Measurements from ENCODE around the gene NECAB2.

The NECAB2 gene

DNA sequence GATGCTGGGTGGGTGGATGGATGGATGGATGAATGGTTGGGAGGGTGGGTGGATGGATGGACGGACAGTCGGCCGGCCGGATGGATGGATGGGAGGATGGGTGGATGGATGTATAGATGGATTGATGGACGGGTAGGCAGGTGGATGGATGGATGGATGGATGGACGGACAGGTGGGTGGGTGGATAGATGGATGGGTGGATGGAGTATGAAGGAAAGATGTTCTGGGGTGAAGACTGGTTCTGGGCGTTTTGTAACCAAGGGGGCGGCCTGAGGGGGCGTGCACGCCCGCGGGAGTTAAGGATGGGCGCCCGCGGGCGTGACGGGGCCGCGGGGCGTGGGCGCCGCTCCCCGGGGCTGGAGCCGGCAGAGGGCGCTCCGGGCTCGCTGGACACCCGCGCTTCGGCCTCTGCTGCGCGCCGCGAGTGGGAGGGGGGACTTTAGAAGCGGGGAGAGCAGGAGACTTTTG lies at the start of gene NECAB2:
Gene NECAB2 (plus strand): TSS at position 407 of the 468 bp plus-strand sequence. CDS start 405 bp downstream, outside the sequence.
- DNase-seq = peak; percentile 69

- DNase-seq = no peak
Observed at GRCh38 chr16:83920894-83921491, 47.1 kb upstream of the NECAB2 start.

GRCh38 chr16:83923581-83924365 lies 44.3 kb upstream of the NECAB2 start:
- DNase-seq = no peak

DNA sequence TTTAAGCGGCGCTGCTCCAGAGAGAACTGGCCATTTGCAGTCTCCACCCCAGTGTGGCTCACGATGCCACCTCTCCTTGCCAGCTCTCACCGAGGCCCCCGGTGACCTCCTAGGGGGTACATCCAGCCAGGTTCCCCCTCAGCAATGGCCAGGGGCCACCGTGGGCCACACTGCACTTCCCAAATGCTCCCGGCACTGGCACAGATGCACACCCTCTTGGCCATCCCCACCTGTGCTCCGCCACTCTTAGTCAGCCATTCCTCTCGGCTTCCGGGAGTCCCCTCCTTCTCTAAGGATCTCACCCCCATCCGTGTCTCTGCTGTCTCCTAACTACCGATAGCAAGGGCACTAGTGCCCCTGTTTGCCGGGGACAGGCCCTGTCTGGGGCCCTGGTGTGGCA lies 43.4 kb upstream of the NECAB2 start:
- no peak for DNase-seq

DNA sequence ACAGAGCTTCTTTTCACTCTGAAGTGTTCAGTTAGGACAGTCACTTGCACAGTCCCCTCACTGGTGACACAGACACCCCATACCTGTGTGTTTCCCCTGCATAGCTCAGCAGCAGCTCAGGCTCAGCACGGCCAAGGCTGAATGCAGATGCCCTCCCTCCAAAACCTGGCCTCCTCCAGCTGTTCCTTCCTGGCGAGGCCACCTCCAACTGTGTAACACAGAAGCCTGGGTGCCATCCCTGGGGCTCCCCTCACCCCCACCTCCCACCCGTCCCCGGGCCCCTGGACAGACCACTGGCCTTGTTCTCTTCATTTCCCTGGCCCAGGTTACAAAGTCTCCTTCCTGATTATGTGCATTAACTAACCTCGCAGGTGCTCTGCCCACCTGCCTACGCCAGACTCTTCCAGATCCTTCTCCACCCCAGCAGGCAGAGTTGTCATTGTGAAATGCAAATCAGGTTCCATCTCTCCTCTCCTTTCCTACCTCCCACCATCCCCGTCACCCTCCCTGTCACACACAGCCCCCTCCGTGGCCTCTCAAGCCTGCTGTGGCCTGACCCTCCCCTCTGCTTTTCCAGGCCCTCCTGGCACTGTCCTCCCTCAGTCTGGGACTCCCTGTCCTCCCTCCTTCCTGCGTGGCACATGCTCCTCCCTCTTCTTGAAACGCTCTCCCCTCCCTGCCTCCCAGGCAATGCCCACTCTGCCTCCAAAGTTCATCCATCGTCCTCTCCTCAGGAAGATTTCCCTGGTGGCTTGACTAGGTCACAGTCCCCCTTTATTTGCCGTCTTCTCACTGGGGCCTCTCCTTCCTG lies 42.7 kb upstream of the NECAB2 start:
- no peak for DNase-seq

DNA sequence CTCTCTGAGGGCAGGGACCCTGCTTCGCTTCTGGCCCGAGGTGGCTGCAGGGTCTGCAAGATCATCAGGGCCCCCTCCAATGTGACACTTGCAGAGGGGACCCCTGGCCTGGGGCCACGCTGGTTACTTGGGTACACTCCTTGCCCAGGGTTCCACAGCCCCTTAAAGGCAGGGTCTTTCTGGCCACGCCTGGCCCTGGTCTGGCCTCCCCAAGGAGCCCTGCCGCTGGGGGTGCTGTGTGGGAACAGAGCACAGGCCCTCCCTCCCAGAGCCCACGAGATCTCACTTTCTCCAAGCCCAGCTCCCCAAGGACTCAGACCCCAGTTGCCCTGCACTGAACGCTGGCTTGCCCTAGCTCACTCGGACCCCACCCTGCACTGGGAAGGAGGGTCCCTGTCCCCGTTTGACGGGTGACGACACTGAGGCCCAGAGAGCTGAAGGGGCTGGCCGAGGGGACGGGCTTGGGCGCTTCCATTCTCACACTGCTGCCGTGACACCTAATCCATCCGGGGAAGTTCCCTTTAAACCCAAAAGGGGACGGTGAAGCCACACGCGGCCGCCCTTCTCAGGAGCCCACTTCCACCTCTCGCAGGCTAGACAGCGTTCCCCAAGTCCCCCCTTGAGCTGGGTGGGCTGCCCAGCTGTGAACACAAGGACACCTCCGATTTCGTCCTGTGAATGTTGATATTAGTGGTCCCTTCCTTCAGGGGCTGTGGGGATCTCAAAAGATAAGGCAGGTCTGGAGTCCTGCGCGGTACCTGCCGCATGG lies 41.9 kb upstream of the NECAB2 start:
- no peak for DNase-seq

DNA sequence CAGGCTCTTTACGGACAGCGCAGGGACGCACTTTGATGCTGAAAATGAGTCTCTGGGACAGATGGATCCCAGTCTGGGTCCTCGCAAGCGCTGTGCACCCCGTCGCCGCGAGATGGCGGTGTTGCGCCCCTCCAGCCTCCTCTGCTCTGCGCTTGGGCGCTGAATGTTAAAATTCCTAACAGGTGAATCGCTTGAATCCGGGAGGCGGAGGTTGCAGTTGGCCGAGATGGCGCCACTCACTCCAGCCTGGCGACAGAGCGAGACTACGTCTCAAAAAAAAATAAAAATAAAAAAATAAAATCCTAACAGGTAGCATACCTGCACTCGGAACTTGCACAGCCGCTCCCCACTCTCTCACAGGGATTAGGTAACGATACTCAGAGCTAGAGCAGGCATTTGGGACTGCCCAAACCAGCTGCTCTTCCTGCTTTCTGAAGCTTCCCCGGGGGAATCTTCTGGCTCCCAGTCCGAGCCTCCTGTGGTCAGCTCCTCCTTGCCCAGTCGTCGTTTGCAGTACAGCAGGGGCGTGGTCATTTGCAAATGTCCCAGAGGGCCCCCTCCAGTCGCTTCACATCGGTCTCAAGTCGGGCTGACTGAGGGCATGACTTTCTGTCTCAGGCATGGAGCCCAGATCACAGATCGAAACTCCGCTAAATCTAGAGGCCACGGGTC lies 41.2 kb upstream of the NECAB2 start:
- DNase-seq = peak; percentile 65

DNA sequence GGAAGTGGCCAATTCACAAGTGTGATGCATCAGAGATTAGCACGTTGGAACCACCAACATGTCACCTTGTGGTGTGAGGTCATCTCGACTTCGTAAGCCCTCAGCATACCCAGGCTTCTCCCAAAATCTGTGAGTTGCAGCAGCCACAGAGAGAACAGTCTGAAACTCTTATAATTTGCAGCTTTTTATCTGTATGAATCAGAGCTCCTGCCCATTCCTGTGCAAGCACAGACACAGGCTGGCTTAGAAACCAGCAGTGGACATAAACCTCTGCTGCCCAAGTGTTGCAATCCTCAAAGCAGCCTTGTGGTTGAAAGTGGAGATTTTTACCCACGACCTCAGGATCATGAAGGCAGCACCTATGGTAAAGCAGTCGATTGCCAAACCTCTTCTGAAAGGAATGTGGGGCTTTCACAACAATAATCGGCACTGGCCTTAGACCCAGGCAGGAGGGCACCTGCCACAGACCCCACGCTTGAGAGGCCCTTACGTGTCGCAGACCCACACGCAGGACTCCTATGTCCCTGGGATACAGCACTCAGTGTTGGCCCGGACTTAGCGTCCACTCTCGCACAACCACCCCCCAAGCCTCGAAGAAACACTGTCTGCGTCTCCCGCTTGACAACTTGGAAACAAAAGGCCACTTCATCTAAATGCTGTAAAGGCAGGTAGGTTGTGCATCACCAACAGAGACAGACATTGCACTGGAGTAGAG lies 39.5 kb upstream of the NECAB2 start:
- no peak for DNase-seq

DNA sequence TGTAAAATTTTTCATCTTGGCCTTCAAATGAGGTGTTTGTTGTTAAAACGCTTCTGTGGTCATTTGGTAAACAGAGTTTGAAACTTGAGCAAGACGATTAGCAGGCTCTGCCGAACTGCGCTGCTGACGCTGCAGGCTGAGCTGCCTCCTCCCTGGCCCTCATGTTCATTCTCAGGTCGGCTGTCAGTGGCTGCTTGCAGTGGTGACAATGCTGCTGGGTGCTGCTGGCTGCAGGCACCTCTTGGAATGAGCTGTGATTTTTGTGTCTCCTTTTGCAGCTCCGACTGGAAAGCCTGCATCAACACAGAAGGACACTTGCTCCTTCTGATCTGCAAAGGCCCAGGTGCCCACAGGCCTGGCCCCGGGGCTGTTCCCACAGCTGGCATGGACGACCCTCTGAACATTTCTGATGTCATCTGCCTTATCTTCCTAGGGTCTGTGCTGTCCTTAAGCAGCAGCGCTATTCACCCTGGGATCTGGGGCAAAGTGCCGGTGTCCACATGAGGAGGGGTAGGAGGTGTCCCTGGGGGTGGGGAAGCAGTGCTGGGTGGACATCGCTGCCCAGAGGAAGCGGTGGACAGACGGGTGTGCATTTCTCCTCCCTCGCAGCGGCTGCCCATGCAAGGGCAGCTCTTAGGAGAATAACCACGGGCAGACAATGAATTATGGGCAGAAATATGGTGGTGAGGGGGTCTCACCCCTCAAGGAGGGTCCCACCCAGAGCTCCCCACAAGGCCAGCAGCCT lies 38.1 kb upstream of the NECAB2 start:
- DNase-seq = no peak

DNA sequence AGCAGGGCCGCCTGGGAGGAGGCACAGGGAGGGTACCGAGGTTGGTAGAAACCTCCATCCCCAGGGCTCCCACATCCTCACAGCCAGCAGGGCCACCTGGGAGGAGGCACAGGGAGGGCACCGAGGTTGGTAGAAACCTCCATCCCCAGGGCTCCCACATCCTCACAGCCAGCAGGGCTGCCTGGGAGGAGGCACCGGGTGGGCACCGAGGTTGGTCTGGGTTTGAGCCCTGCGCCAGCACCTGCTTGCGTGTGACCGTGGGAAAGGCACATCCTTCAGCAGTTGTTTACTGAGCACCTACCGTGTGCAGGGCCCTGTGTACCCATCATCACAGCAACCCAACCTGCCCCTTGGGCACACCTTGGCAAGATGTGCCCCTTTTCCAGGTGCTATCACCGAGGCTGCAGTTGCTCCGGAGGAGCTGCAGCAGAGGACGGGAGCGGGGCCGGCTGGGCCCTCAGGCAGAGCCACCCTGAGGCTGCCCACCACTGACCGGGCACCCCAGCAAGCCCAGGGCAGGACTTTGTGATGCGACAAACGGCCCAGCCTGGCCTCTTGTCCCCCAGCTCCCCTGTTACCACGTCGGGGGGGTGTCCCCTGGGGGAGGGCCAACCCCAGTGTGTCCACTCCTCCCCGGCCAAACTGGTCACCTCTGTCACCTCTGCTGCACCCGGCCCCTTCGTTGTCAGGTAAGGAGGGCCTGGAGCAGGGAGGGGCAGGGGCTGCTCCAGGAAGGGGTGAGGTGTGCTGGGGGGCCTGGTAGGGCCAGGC lies 37.1 kb upstream of the NECAB2 start:
- no peak for DNase-seq

DNA sequence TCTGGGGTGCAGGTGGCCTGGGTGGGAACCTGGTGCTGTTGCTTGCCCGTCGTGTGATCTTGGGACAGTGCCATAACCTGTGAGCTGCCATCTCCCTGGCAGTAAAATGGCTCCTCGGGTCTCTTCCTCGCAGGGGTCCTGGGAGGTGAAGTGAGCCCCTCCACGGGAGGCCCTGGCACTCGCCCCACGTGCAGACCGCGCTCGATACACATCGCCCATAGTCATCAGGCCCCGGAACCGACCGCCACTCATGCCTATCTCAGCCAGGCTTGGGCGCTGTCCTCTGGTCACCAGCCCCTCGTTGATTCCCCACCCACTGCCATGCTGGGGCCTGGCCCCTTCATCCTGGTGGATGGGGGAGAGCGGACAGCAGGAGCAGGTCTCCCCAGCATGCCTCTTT lies 36.5 kb upstream of the NECAB2 start:
- no peak for DNase-seq

DNA sequence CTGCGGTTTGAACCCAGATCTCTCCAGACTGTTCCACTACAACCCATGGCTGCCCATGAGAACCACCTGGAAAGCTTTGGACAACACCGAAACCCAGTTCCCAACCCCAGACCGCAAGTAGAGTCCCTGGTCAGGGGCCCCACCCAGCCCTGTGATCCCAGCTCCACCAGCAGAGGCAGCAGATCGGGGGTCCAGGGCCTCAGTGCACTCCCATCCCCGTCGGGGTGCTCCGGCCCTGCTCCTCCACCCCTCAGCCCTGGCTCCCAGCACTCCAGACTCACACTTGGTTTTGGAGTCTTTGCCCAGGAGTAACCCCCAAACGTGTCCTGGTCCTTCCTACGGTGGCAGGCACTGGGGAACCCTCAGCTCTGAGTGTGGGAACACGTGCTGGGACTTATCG lies 35.7 kb upstream of the NECAB2 start:
- no peak for DNase-seq

GRCh38 chr16:83932955-83933673 lies 34.9 kb upstream of the NECAB2 start:
- no peak for DNase-seq

GRCh38 chr16:83933885-83934683 lies 34.0 kb upstream of the NECAB2 start:
- DNase-seq = no peak

GRCh38 chr16:83934684-83934977 lies 33.4 kb upstream of the NECAB2 start:
- no peak for DNase-seq

DNA sequence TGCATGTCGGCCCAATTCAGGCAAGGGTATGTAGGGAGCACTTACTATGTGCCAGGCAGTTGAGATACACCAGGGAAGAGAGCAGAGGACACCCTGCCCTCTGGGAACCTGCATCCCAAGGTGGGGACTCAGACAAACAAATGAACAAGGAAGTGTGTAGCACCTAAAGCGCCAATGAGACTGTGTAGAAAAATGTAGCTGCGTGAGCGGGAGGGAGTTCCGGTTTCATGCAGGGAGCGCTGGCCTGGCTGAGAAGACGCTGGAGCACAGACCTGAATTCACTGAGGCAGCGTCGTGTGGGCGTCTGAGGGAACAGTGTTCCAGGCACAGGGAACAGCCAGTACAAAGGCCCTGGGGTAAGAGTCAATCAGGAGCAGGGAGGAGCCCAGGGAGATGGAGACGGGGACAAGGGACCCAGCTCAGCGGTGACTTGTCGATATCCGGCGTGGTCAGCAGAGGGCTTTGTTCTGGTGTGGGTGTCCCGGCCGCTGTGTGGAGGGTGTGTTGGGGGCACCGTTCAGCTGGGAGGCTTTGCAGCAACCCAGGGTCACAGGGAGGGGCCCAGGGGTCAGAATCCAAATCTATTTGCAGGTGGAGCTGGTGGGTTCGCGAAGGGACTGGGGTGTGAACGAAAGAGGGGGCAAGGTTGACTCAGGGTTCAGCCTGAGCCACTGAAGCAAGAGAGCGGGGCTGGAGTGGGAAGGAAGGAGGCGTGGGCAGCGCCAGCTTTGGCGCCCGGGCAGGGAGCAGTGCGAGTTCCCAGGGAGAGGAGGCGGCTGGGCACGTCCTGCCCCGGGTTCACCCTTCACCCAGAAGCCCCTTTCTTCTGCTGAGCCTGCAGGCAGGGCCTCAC lies 32.8 kb upstream of the NECAB2 start:
- DNase-seq = no peak

DNA sequence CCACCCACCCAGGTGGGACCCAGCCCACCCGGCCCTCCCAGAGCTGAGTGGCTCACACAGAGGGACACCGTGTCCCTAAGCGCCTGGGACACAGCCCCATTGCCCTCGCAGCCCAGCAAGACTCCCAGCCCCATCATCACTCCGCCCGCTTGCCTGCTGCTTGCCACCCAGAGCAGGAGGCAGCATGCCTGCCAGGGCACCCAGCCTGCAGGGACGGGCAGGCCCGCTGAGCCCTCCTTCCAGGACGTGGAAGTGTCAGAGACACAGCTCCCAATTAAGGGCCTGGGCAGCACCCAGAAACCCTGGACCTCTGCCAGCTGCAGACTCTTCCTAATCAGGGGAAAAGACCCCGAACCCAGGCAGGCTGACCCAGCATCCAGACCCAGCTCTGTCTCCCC lies 32.2 kb upstream of the NECAB2 start:
- DNase-seq = no peak

All from suppressor macrophage treated with lipopolysaccharide for 4 hours (primary cell).